Measurements from ENCODE around the gene UST.

DNA sequence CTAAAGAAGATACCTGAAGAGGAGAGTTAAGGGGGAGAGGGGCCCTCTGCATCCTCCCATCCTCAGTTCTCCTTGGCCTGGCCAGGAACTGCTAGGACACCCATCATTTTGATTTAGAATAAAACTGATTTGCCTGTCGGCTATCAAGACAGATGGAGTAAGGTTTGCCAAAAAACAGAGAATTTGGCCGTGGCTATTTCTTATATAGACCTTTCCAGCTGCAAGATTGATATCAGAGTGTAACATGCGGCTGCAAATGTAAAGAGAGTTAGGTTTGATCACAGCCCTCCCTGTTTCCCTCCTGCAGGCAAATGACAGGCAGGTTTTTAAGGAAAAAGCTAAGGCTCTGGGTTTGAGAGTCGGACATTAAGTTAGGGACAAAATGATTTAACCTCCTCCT lies 344.1 kb downstream of the UST start:
- TF ChIP-seq, protein P1, sequence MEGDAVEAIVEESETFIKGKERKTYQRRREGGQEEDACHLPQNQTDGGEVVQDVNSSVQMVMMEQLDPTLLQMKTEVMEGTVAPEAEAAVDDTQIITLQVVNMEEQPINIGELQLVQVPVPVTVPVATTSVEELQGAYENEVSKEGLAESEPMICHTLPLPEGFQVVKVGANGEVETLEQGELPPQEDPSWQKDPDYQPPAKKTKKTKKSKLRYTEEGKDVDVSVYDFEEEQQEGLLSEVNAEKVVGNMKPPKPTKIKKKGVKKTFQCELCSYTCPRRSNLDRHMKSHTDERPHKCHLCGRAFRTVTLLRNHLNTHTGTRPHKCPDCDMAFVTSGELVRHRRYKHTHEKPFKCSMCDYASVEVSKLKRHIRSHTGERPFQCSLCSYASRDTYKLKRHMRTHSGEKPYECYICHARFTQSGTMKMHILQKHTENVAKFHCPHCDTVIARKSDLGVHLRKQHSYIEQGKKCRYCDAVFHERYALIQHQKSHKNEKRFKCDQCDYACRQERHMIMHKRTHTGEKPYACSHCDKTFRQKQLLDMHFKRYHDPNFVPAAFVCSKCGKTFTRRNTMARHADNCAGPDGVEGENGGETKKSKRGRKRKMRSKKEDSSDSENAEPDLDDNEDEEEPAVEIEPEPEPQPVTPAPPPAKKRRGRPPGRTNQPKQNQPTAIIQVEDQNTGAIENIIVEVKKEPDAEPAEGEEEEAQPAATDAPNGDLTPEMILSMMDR (IDR thresholded peaks at IDR 0.05; ENCODE audit: low read depth, low read length, missing input control) = no peak
- TF ChIP-seq, protein P2, sequence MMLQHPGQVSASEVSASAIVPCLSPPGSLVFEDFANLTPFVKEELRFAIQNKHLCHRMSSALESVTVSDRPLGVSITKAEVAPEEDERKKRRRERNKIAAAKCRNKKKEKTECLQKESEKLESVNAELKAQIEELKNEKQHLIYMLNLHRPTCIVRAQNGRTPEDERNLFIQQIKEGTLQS (IDR thresholded peaks at IDR 0.05) = no peak
